Tibial nerve (tissue), 4 donors: ENCODE results near the gene SEMA3E. TPM values are rescaled to one million over a fixed set of nuclear protein-coding genes. Genes with fewer than 3 reads are reported as not detected.

Experiments
- DNase-seq, 2 donors: peaks; one replicate each; pipeline ENCODE4 v3.0.0-alpha.2; 2019; ENCODE audit warnings: low spot score in 2 of 2
- H3K27ac ChIP-seq, 4 donors: fragments of 200-600 bp; sonication (generic) in 3 of 4; one replicate each; pipeline ENCODE4 v1.5.1; 2017 to 2019; ENCODE audit warnings: mild to moderate bottlenecking in 1 of 4
- H3K27me3 ChIP-seq, 2 donors: fragments of 200-600 bp; sonication (generic) in 1 of 2; one replicate each; pipeline versions ENCODE4 v1.5.1 to v1.6.0; 2017 to 2019
- H3K36me3 ChIP-seq, 3 donors: fragments of 200-600 bp; sonication (generic); one replicate each; pipeline ENCODE4 v1.5.1; 2018 to 2019
- H3K4me1 ChIP-seq, 4 donors: fragments of 200-600 bp; sonication (generic) in 3 of 4; one replicate each; pipeline ENCODE4 v1.5.1; 2017 to 2019
- H3K4me3 ChIP-seq, 4 donors: fragments of 200-600 bp; sonication (generic) in 3 of 4; one replicate each; pipeline ENCODE4 v1.5.1; 2017 to 2019; ENCODE audit warnings: mild to moderate bottlenecking in 1 of 4, moderate library complexity in 1 of 4
- H3K9me3 ChIP-seq, 4 donors: fragments of 200-600 bp; sonication (generic) in 3 of 4; one replicate each; pipeline ENCODE4 v1.5.1; 2017 to 2019
- CTCF ChIP-seq, 5 experiments: fragments of 200-600 bp in 3 of 5; fragments of 450-650 bp in 2 of 5; sonication (generic) in 3 of 5; IDR thresholded peaks; one replicate each; pipeline ENCODE4 v1.5.1; 2016 to 2019; ENCODE audit warnings: antibody characterized with exemption in 5 of 5, mild to moderate bottlenecking in 3 of 5, moderate library complexity in 2 of 5
- EP300 ChIP-seq, 2 donors: sonication (generic); formaldehyde crosslinking; IDR thresholded peaks; one replicate each; pipeline ENCODE4 v1.6.1; 2017; ENCODE audit warnings: antibody characterized with exemption in 2 of 2, mild to moderate bottlenecking in 1 of 2
- POLR2A ChIP-seq, 2 donors: fragments of 450-650 bp; IDR thresholded peaks; one replicate each; pipeline ENCODE4 v1.6.1; 2017; ENCODE audit warnings: antibody characterized with exemption in 2 of 2, mild to moderate bottlenecking in 2 of 2, moderate library complexity in 2 of 2
- whole genome bisulfite sequencing, 2 donors: methylation state at CpG; one replicate each; pipeline ENCODE4 v1.1.5; 2018; 5-methylcytosine and 5-hydroxymethylcytosine counted together
- total RNA-seq, 4 donors: library from RNA; depleted of rRNA; stranded (reverse); fragments of >200 nt; gene quantifications; one replicate each; pipeline ENCODE4 v1.1.0, GENCODE V29; 2016

The SEMA3E gene
- total RNA-seq, 4 donors from 2014 or later = 0.60 to 21.9 (median 2.9) TPM

DNA sequence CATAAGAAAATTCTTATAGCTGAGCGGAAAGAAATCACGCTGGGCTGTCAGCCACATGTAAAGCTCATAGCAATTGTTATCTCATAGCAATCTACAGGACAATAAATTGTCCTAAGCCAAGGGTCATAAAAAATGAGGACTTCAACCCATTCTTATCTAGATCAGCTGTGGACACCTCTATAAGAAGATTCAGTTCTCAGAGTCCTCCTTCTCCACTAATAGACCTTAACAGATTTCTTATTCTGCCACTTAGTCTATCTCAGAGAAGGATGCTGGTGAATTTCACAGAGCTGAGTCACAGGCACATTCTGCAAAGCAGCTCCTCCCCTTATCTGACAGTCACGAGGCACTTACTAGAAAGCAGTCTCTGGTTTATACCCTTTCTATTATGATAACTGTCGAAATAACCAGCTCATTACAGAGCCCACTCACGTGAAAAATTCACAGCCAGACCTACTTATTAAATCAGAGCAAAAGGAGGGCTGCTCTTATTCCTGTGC, 300.9 kb downstream of the SEMA3E start:
- TF ChIP-seq CTCF (IDR thresholded peaks at IDR 0.05) = no peak
- TF ChIP-seq POLR2A (IDR thresholded peaks at IDR 0.05) = no peak
- no peak for TF ChIP-seq EP300 (IDR thresholded peaks at IDR 0.05)
- WGBS, 2 donors = 58 to 64% methylated on average over 5 of the region's 5 CpGs
- H3K36me3 ChIP-seq = no peaks in the 10 kb centered on the region
- no peak overlapping the region for H3K4me3 ChIP-seq
- no peak for DNase-seq
- H3K27me3 ChIP-seq = no peaks in the 10 kb centered on the region
- no peak overlapping the region for H3K27ac ChIP-seq
- H3K9me3 ChIP-seq = peaks cover 0 to 6% (median 0%) of the 10 kb centered on the region in 4 donors
- H3K4me1 ChIP-seq = no peaks in the 10 kb centered on the region

GRCh38 chr7:83339907-83340306, 309.0 kb downstream of the SEMA3E start:
- Histone ChIP-seq H3K4me3 (no peak overlapping the region), H3K27me3 (no peaks in the 10 kb centered on the region), H3K36me3 (no peaks in the 10 kb centered on the region), H3K9me3 (no peaks in the 10 kb centered on the region), H3K27ac (no peak overlapping the region), H3K4me1 (no peaks in the 10 kb centered on the region)
- 49 to 56% methylated on average over 2 of the region's 2 CpGs for WGBS, 2 donors
- TF ChIP-seq POLR2A (IDR thresholded peaks at IDR 0.05) = no peak
- no peak for TF ChIP-seq EP300 (IDR thresholded peaks at IDR 0.05)
- no peak for TF ChIP-seq CTCF (IDR thresholded peaks at IDR 0.05)
- DNase-seq = no peak

DNA sequence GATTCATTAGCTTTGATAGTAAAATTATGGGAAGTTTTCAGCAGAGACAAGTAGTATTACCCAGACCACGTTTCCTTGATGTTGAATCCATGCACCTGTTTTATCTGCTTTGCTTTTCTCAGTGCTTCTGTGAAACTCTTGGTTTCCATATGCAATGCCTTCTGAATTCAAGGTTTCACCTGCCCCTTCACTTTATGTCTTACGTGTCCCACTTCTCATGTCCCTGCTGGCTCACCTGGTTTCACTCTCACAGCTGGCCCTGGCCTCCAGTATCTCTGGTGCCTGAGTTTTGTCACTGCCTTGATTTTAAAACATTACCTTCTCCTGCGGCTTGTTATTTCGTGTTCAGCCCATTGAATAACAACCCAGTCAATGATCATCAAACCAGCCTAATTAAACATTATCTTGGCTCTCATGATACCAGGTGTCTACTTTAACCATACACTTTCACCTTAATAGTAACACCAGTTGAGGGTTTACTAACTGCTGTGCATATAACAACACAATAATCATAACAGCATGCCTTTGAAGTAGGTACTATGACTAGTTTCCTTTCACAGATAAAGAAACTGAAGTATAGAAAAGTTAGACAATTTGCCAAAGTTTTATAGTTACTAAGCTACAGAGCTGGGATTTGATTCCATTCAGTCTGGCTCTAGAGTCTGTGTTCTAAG, 310.5 kb downstream of the SEMA3E start:
- H3K36me3 ChIP-seq = no peaks in the 10 kb centered on the region
- H3K4me1 ChIP-seq = no peaks in the 10 kb centered on the region
- no peaks in the 10 kb centered on the region for H3K9me3 ChIP-seq
- 86 to 94% methylated on average over 4 of the region's 4 CpGs for whole genome bisulfite sequencing, 2 donors
- TF ChIP-seq CTCF (IDR thresholded peaks at IDR 0.05) (no peak), POLR2A (IDR thresholded peaks at IDR 0.05) (no peak), EP300 (IDR thresholded peaks at IDR 0.05) (no peak)
- no peak for DNase-seq
- H3K4me3 ChIP-seq = no peak overlapping the region
- H3K27me3 ChIP-seq = no peaks in the 10 kb centered on the region
- H3K27ac ChIP-seq = no peak overlapping the region

GRCh38 chr7:83337050-83337449, 311.9 kb downstream of the SEMA3E start:
- TF ChIP-seq CTCF (IDR thresholded peaks at IDR 0.05) (no peak), EP300 (IDR thresholded peaks at IDR 0.05) (no peak), POLR2A (IDR thresholded peaks at IDR 0.05) (no peak)
- Histone ChIP-seq H3K36me3 (no peaks in the 10 kb centered on the region), H3K4me1 (no peaks in the 10 kb centered on the region), H3K4me3 (no peak overlapping the region), H3K9me3 (no peaks in the 10 kb centered on the region), H3K27ac (no peak overlapping the region), H3K27me3 (no peaks in the 10 kb centered on the region)
- DNase-seq = no peak
- 72 to 81% methylated on average over 2 of the region's 2 CpGs for WGBS, 2 donors

DNA sequence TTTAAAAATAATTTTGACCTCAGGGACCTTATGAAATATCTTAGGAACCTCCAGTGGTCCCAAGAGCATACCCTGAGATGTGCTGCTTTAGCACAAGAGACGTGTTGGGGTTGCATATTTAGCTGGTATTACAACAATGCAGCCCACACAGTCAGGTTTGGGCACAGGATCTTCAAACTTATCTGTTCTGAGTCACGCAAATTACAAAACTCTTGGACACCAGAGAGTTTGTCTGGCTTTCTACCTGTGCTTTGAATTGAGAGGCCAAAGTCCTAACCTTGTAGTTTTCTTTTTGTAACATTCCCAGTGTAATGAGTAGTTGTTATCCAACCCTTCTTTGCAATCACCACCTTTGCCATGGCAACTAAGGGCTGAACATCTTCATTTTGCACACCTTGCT, 322.7 kb downstream of the SEMA3E start:
- Histone ChIP-seq H3K4me3 (no peak overlapping the region), H3K27me3 (no peaks in the 10 kb centered on the region), H3K27ac (no peak overlapping the region), H3K9me3 (no peaks in the 10 kb centered on the region), H3K4me1 (no peaks in the 10 kb centered on the region), H3K36me3 (no peaks in the 10 kb centered on the region)
- 55 to 57% methylated on average over 2 of the region's 2 CpGs for WGBS, 2 donors
- no peak for DNase-seq
- TF ChIP-seq POLR2A (IDR thresholded peaks at IDR 0.05) (no peak), EP300 (IDR thresholded peaks at IDR 0.05) (no peak), CTCF (IDR thresholded peaks at IDR 0.05) (no peak)
